22Rv1 (cell line): ENCODE data around the gene PARP11.

ENCODE experiments used
- ZFX ChIP-seq: fragments of 450-650 bp; IDR thresholded peaks from 2 replicates; pipeline ENCODE4 v1.6.1; 2017; ENCODE audit warnings: antibody characterized with exemption, borderline replicate concordance
- TF ChIP-seq, protein P1 (sequence below): fragments of 450-650 bp; IDR thresholded peaks from 2 replicates; pipeline ENCODE4 v1.5.1; 2017; ENCODE audit warnings: mild to moderate bottlenecking

DNA sequence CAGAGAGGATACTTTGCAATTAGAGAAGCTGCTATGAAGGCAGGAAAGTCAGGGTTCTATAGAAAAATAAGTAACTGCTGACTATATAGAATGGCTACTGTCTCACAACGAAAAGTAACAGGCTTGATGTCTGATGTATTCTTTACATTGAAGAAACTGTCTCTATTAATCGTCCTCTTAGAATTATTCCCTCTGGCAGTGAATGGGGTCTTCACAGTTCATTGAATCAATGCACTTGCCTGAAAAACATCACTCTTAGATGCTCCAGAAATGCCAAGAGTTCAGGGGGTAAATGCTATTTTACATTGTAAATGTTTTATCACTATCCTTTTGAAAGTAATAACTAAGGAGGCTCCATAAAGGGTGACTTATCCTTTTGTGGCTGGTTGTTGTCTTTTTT is 82.6 kb downstream of the PARP11 start:
- TF ChIP-seq, protein P1, sequence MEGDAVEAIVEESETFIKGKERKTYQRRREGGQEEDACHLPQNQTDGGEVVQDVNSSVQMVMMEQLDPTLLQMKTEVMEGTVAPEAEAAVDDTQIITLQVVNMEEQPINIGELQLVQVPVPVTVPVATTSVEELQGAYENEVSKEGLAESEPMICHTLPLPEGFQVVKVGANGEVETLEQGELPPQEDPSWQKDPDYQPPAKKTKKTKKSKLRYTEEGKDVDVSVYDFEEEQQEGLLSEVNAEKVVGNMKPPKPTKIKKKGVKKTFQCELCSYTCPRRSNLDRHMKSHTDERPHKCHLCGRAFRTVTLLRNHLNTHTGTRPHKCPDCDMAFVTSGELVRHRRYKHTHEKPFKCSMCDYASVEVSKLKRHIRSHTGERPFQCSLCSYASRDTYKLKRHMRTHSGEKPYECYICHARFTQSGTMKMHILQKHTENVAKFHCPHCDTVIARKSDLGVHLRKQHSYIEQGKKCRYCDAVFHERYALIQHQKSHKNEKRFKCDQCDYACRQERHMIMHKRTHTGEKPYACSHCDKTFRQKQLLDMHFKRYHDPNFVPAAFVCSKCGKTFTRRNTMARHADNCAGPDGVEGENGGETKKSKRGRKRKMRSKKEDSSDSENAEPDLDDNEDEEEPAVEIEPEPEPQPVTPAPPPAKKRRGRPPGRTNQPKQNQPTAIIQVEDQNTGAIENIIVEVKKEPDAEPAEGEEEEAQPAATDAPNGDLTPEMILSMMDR: no peak
- no peak for TF ChIP-seq ZFX
